AG09319 (cell line): ENCODE results near the gene ABHD2.
A peak's percentile ranks its signal among the peaks of the same experiment; 100 is the strongest.

Experiments
- DNase-seq: peaks from one replicate; pipeline ENCODE4 v3.0.0-alpha.2; 2010; ENCODE audit warnings: low read depth; ENCODE audit errors: extremely low read depth
- TF ChIP-seq, protein P1 (sequence below): IDR thresholded peaks from 2 replicates; pipeline ENCODE4 v1.5.1; 2011; ENCODE audit warnings: low read depth, mild to moderate bottlenecking, inconsistent platforms, low read length, moderate library complexity

ABHD2 gene

DNA sequence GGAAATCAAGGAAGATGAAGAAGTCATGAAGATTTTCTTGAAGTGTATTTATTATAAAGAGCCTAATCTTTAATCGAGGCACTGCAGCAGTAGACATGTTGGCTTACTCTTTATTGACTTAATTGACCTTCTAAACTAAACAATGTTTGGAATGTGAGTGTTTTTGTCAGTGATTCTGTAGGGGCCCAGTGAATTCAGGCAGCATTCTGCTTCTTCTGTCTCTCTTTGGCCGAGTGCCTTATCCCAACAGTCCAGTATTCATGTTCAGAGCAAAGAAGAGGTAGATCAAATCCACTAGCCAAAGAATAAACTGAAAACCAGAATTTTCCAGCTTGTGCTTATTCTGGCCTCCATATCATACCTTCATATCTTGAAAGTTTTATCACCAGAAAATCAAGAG, 77.4 kb downstream of the ABHD2 start:
- TF ChIP-seq, protein P1, sequence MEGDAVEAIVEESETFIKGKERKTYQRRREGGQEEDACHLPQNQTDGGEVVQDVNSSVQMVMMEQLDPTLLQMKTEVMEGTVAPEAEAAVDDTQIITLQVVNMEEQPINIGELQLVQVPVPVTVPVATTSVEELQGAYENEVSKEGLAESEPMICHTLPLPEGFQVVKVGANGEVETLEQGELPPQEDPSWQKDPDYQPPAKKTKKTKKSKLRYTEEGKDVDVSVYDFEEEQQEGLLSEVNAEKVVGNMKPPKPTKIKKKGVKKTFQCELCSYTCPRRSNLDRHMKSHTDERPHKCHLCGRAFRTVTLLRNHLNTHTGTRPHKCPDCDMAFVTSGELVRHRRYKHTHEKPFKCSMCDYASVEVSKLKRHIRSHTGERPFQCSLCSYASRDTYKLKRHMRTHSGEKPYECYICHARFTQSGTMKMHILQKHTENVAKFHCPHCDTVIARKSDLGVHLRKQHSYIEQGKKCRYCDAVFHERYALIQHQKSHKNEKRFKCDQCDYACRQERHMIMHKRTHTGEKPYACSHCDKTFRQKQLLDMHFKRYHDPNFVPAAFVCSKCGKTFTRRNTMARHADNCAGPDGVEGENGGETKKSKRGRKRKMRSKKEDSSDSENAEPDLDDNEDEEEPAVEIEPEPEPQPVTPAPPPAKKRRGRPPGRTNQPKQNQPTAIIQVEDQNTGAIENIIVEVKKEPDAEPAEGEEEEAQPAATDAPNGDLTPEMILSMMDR = no peak
- DNase-seq = no peak

DNA sequence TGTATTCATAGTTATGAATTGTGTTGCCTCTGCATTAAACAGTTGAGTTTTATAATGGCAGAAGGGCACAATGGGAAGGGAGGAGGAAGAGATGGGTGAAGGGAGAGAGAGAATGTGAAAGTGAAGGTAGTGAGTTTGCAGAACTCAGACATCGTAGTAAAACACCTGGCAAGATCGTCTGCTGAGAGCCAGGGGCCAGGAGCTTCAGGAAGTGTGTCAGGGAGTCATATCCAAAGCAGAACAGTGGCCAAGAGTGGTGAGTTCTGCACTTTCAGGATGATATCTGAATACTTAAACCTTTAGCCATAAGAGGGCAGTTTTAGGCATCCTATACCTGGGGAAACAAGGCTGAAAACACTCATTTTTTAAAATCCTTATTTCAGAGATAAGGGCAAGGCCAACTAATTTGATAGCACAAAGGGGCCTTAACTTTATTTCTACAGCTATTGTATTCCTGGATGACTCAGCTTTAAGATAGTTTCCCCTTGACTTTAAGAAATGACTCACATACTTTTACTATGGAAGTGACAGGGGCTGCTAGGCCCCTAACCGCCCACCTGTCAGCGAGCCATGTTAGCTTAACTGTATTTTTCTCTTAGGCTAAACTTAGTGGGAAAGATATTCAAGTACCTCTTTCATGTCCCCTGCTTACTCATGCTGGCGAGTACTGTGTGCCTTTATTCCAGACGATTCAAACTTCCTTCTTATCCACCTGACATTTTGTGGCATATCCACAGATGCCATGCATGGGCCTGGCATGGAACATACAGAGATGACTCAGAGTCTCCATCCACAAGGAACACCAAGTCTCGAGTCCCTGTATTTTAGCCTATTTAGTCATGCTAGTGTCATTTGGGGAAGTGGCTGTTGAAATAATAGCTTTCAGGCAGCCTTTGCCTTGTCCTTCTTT, 79.3 kb downstream of the ABHD2 start:
- TF ChIP-seq, protein P1 = no peak
- no peak for DNase-seq

DNA sequence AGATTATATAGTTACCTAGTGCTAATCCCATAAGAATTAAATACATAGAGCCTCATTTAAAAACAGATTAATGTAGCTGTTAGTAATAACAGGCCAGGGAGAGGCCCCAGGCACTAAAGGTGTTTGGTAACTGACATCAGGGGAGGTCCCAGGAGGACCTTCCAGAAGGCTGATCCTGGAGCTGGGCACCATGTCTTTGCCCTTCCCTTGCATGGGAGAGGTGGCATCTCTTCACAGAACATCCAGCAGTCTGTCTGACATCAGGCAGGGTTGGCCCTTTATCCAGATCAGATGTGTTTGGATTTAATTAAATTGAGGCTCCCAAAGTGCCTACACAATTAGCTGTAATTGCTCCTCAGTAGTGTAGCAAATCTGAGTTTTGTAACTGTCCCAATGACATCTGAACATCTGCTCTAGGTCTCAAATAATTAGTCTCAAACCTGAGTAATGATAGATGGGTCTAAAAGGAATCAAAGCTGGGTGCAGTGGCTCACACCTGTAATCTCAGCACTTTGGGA, 80.1 kb downstream of the ABHD2 start:
- TF ChIP-seq, protein P1 = no peak
- no peak for DNase-seq

DNA sequence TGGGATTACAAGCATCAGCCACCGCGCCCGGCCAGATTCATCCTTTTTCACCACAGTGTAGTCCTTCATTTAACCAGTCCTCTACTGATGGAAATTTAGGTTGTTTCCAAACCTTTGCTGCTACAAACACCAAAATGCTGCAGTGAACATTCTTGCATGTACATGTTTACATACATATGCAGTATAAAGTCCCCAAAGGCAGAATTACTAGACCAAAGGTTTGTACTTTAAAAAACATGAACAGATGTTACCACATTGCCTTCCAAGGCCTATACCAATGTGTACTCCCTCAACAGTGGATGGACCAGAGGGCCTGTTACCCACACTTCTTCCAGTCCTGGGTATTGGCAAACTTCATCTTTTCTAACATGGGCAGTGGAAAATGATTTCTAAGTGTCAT, 82.1 kb downstream of the ABHD2 start:
- TF ChIP-seq, protein P1 = no peak
- DNase-seq = no peak

DNA sequence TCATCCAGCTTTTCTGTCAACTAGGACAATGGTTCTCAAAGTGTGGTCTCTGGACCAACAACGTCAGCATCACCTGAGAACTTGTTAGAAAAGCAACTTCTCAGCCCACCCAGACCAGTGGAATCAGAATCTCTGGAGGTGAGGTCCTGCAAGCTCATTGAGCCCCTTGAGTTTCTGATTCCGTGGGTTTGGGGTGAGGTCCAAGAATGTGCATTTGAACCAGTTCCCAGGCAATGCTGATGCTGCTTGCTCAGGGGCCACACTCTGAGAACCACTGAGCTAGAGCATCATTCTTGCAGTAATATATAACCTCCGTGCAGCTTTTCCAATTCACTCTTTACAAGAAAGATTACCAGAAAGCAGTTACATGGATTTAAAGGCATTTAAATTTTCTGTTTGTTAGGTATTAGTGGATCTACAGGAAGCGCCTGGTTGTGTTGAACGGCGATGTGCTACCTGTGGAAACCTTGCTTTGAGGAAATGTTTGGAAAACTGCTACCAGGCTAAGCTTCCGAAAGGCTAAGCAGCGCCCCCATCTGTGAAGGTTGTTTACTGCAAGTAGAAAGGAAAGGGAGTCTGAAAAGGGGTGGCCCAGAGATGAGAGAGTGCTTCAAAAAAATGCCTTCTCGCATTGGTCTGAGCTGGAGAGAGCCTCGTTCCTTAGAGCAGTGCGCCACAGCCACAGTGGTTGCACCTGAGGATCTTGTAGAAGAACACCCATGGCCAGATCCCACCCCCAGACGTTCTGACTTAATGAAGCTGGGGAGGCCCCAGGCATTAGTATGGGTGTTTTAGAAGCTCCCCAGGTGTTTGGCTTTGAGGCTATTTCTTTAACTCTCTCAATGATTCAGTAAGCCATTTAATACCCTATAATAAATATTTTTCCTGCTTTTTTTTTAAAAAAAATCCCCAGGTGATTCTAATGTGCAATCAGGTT, 83.1 kb downstream of the ABHD2 start:
- TF ChIP-seq, protein P1 = peak; percentile 64
- no peak for DNase-seq

DNA sequence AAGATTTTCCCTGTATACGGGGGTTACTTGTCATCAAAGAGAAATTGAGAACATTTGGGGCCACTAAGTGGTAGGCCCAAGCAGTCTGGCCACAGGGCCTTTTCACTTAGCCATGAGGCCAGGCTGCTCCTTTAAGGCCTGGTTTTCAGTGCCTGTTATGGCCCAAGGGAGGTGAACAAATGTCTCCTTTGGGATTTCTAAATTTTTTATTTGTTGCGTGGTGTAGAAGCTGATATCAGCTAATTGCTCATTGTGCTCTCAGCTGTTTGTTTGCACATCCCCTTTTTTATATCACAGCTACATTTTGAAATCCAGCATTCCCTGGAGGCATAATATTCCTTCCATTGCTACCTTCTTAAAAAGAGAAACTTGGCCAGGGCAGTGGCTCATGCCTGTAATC, 84.7 kb downstream of the ABHD2 start:
- DNase-seq = no peak
- TF ChIP-seq, protein P1 = no peak
